CD4-positive, alpha-beta memory T cell (primary cell): ENCODE results near the gene CXCR3. TPM values are rescaled to one million over a fixed set of nuclear protein-coding genes. Genes with fewer than 3 reads are reported as not detected.
A peak's percentile ranks its signal among the peaks of the same experiment; 100 is the strongest.
"Not testable (repeated sequence)": the region's sequence is repeated elsewhere in the genome, so short reads cannot be mapped to it uniquely, and the experiment has no call there.

Source experiments
- CTCF ChIA-PET: fragments of 350-600 bp; sonication (Branson Sonifier 250); formaldehyde crosslinking; loops from one replicate; lab custom pipeline; 2021; ENCODE audit warnings: inconsistent platforms; ENCODE audit not compliant: partially characterized antibody; lab: Charles Lee
- POLR2A ChIA-PET: fragments of 350-600 bp; sonication (Branson Sonifier 250); formaldehyde crosslinking; loops from one replicate; lab custom pipeline; 2021; ENCODE audit not compliant: partially characterized antibody; lab: Charles Lee
- DNase-seq, 5 donors: peaks; one replicate each; pipeline versions ENCODE4 v3.0.0 to v3.0.0-alpha.2; 2020 to 2022; ENCODE audit warnings: mixed read lengths in 1 of 5
- H3K27ac ChIP-seq: one replicate; pipeline ENCODE4 v1.7.0; 2013; ENCODE audit warnings: low read depth, low read length
- H3K27me3 ChIP-seq: 2 replicates; pipeline ENCODE4 v1.7.0; 2013; ENCODE audit warnings: mild to moderate bottlenecking, low read length, moderate library complexity; ENCODE audit not compliant: insufficient read depth
- H3K36me3 ChIP-seq: 2 replicates; pipeline ENCODE4 v1.7.0; 2013; ENCODE audit warnings: mild to moderate bottlenecking, low read length, moderate library complexity; ENCODE audit not compliant: insufficient read depth
- H3K4me1 ChIP-seq: 2 replicates; pipeline ENCODE4 v1.7.0; 2013; ENCODE audit warnings: mild to moderate bottlenecking, low read length, moderate library complexity; ENCODE audit not compliant: insufficient read depth
- H3K4me3 ChIP-seq, 2 donors: one replicate each; pipeline ENCODE4 v1.7.0; 2013; ENCODE audit warnings: low read length in 2 of 2, mild to moderate bottlenecking in 1 of 2
- H3K9me3 ChIP-seq, 2 donors: one replicate each; pipeline ENCODE4 v1.7.0; 2013; ENCODE audit warnings: low read length in 2 of 2, control low read depth in 1 of 2; ENCODE audit not compliant: control insufficient read depth in 1 of 2
- H3K27ac Mint-ChIP-seq, 7 donors: one replicate each; pipeline ENCODE4 v1.8.0; 2020 to 2021; ENCODE audit warnings: mixed read lengths in 7 of 7, mild to moderate bottlenecking in 6 of 7, inconsistent platforms in 3 of 7, moderate library complexity in 3 of 7
- H3K27me3 Mint-ChIP-seq, 2 donors: one replicate each; pipeline ENCODE4 v1.8.0; 2020 to 2021; ENCODE audit warnings: mixed read lengths in 2 of 2
- H3K36me3 Mint-ChIP-seq, 2 donors: one replicate each; pipeline ENCODE4 v1.8.0; 2020 to 2021; ENCODE audit warnings: mixed read lengths in 2 of 2, inconsistent platforms in 1 of 2, mild to moderate bottlenecking in 1 of 2
- H3K4me1 Mint-ChIP-seq, 4 donors: one replicate each; pipeline ENCODE4 v1.8.0; 2020 to 2021; ENCODE audit warnings: mixed read lengths in 4 of 4, mild to moderate bottlenecking in 1 of 4
- H3K4me3 Mint-ChIP-seq, 8 donors: one replicate each; pipeline ENCODE4 v1.8.0; 2020 to 2021; ENCODE audit warnings: mixed read lengths in 8 of 8, mild to moderate bottlenecking in 7 of 8, moderate library complexity in 6 of 8, inconsistent platforms in 3 of 8
- H3K9me3 Mint-ChIP-seq, 8 donors: one replicate each; pipeline ENCODE4 v1.8.0; 2020 to 2021; ENCODE audit warnings: mixed read lengths in 8 of 8, mild to moderate bottlenecking in 5 of 8, inconsistent platforms in 3 of 8, moderate library complexity in 1 of 8
- intact Hi-C: fragments of 100-400 bp; cut with micrococcal nuclease; formaldehyde crosslinking; loops from one replicate; pipeline ENCODE4 v1.15.1; 2023
- polyA plus RNA-seq, 2 donors: library from polyadenylated mRNA; unstranded; fragments of 300-500 nt; fragmentation: Illumina TruSeq; gene quantifications; one replicate each; pipeline ENCODE4 v1.2.3, GENCODE V29; 2021
- total RNA-seq, 2 experiments: library from RNA; stranded (reverse); gene quantifications; one replicate each; pipeline ENCODE4 v1.2.3, GENCODE V29; 2021

The CXCR3 gene
- total and polyA plus RNA-seq, 4 experiments from 2014 or later, result 28.5 to 153 (median 39.0) TPM

DNA sequence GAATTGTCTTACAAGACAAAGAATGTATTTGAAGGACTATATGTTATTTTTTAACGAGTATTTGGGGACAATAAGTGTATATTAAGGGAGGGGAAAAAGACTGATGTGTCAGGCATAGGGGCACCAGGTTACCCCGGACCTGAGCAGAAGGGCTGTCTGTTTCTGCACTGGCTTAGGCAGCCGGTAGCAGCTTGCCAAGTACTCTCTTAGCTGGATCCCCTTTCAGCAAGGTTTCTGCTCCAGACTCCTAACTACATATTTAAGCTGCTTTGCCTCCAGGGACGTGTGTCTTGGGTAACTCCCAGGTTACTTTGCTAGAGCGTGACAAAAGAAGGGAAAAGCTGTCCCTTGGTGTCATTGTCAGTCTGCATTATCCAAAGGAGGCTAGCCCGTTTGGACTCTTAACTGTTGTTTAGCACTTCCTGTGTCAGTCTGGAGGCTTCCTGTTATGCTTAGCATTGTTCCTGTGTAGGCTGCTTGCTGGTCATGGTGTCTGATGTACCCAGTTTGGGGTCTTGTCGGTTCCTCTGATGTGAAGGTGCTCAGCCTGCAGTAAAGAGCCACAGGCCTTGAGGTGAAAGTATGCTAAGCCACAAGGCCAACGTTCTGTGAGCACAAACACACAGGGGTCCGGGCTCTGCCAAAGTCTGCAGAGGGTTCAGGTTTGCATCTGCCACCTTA, 11.6 kb downstream of the CXCR3 start:
- Histone ChIP-seq H3K27me3 (no peaks in the 10 kb centered on the region), H3K27ac (peak overlapping the region; percentile 51), H3K36me3 (peaks cover 23% of the 10 kb centered on the region), H3K4me1 (peaks cover 44% of the 10 kb centered on the region), H3K4me3 (no peak overlapping the region), H3K9me3 (no peaks in the 10 kb centered on the region)
- H3K9me3 Mint-ChIP-seq, result peaks cover 0 to 2% (median 0%) of the 10 kb centered on the region in 8 donors
- POLR2A ChIA-PET, result interaction anchor here (0.5 to 2.1 kb wide), 6 partner anchors 11 to 352 kb away, joined by 3 to 12 read pairs (median 5); partner anchors contain the start of gene OGT
- H3K4me3 Mint-ChIP-seq, result peak overlapping the region in 7 of 8 donors; percentile 10 to 75 (median 55)
- intact Hi-C loops, result loop anchor here (2.0 kb wide), 1 partner anchor 16 kb away; no protein-coding TSS in a partner anchor
- H3K36me3 Mint-ChIP-seq, result peaks cover 56 to 73% of the 10 kb centered on the region in 2 donors
- H3K27me3 Mint-ChIP-seq, result no peaks in the 10 kb centered on the region
- CTCF ChIA-PET, result interaction anchor here (0.6 to 4.1 kb wide), 5 partner anchors 9 to 55 kb away, joined by 3 to 31 read pairs (median 4); no protein-coding TSS in a partner anchor
- H3K27ac Mint-ChIP-seq, result peak overlapping the region; percentile 68 to 93 (median 90)
- DNase-seq, result peak in 4 of 5 donors; percentile 35 to 71 (median 46)
- H3K4me1 Mint-ChIP-seq, result peaks cover 41 to 74% (median 51%) of the 10 kb centered on the region in 4 donors

DNA sequence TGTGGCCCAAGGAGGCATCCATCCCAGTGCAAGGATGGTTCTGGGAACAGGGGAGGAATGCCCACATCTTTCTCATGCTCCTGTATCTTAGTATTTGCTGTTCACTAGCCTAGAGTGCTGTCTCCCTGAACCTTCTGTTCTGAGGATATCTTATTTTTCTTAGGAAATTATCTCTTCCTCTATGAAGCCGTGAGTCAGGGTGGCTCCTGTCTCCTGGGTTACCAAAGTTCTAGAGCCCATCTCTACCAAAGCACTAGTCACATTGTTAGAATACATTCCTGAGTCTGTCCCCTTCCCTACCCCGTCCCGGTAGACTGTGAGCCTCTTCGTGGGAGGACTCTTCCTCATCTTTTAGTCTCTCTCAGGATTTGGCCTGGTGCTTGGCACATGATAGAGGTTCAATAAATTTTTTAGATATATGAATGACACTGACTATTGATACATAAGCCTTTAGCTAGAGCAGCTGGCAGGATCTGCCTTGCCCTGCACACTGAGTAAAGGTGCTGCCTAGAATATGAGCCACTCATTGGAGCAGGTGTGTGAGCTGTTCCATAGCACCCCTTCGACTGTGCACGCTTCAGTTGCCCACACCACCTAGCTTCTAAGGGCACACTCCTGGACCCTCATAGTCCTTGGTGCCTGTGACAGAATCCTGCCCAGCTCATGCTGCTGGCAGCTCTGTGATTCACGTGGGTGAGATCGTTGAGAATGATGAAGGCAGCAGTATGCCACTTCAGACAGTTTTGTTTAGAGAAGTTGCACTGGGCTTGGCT, 13.3 kb downstream of the CXCR3 start:
- Histone ChIP-seq H3K9me3 (no peaks in the 10 kb centered on the region), H3K27ac (no peak overlapping the region), H3K36me3 (peaks cover 15% of the 10 kb centered on the region), H3K27me3 (no peaks in the 10 kb centered on the region), H3K4me3 (no peak overlapping the region), H3K4me1 (peaks cover 44% of the 10 kb centered on the region)
- Mint-ChIP-seq H3K27me3 (no peaks in the 10 kb centered on the region), H3K4me1 (peaks cover 37 to 63% (median 46%) of the 10 kb centered on the region in 4 donors), H3K36me3 (peaks cover 51 to 69% of the 10 kb centered on the region in 2 donors), H3K4me3 (peak overlapping the region in 1 of 8 donors; percentile 10), H3K27ac (peak overlapping the region; percentile 26 to 93 (median 68)), H3K9me3 (peaks cover 0 to 2% (median 0%) of the 10 kb centered on the region in 8 donors)
- intact Hi-C loops, result no loop called here
- ChIA-PET CTCF (no interaction called here), POLR2A (interaction anchor here (1.5 kb wide), 1 partner anchor 13 kb away, joined by 4 read pairs; the partner anchor contains the start of gene CXCR3)
- no peak for DNase-seq

DNA sequence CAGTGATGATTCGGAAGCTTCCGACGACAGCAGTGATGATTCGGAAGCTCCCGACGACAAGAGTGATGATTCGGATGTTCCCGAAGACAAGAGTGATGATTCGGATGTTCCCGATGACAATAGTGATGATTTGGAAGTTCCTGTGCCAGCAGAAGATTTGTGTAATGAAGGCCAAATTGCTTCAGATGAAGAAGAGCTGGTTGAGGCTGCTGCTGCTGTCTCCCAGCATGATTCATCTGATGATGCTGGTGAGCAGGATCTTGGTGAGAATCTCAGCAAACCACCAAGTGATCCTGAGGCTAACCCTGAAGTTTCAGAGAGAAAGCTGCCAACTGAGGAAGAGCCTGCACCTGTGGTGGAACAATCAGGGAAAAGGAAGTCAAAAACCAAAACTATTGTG, 14.2 kb downstream of the CXCR3 start:
- intact Hi-C loops, result no loop called here
- peak overlapping the region in 4 of 7 donors; percentile 50 to 93 (median 76) for H3K27ac Mint-ChIP-seq
- H3K27me3 Mint-ChIP-seq, result no peaks in the 10 kb centered on the region
- CTCF ChIA-PET, result no interaction called here
- Histone ChIP-seq H3K4me1 (peaks cover 38% of the 10 kb centered on the region), H3K36me3 (peaks cover 15% of the 10 kb centered on the region), H3K9me3 (no peaks in the 10 kb centered on the region), H3K27me3 (no peaks in the 10 kb centered on the region), H3K4me3 (no peak overlapping the region), H3K27ac (no peak overlapping the region)
- H3K4me3 Mint-ChIP-seq, result no peak overlapping the region
- POLR2A ChIA-PET, result interaction anchor here (1.5 kb wide), 1 partner anchor 14 kb away, joined by 4 read pairs; the partner anchor contains the start of gene CXCR3
- peaks cover 33 to 56% (median 41%) of the 10 kb centered on the region in 4 donors for H3K4me1 Mint-ChIP-seq
- H3K9me3 Mint-ChIP-seq, result peaks cover 0 to 2% (median 0%) of the 10 kb centered on the region in 8 donors
- no peak for DNase-seq
- peaks cover 51 to 63% of the 10 kb centered on the region in 2 donors for H3K36me3 Mint-ChIP-seq

- peaks cover 15% of the 10 kb centered on the region for H3K36me3 ChIP-seq
- Mint-ChIP-seq H3K9me3 (peaks cover 0 to 2% (median 0%) of the 10 kb centered on the region in 8 donors), H3K4me3 (peak overlapping the region in 2 of 8 donors; percentile 15), H3K4me1 (peaks cover 29 to 51% (median 35%) of the 10 kb centered on the region in 4 donors), H3K27ac (peak overlapping the region in 5 of 7 donors; percentile 19 to 93 (median 84)), H3K27me3 (no peaks in the 10 kb centered on the region), H3K36me3 (peaks cover 49 to 60% of the 10 kb centered on the region in 2 donors)
- DNase-seq, result peak in 1 of 5 donors; percentile 21
- H3K4me1 ChIP-seq, result peaks cover 33% of the 10 kb centered on the region
- H3K4me3 ChIP-seq, result no peak overlapping the region
- no peaks in the 10 kb centered on the region for H3K27me3 ChIP-seq
- no peak overlapping the region for H3K27ac ChIP-seq
- intact Hi-C loops, result no loop called here
- CTCF ChIA-PET, result no interaction called here
- no peaks in the 10 kb centered on the region for H3K9me3 ChIP-seq
- POLR2A ChIA-PET, result interaction anchor here (1.5 kb wide), 1 partner anchor 15 kb away, joined by 4 read pairs; the partner anchor contains the start of gene CXCR3
These were observed 14.7 kb downstream of the CXCR3 start for GRCh38 chrX:71603618-71604017.

DNA sequence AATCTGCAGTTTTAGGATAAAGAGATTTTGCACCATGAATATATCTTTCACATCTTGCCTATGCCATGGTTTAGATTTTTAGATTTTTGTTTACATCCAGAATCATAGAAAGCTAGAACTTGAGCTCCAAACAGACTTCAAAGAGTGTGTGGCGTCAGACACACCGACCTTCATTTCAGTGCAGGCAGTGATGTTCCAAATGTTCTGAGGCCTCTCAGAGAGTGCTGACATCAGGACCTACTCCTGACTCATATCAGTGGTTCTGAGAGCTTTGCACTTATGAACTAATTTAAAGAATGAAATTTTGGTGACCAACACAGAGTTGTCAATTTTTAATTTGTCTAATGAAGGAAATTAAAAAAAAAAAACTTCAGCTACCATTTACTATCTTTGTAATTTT, 18.3 kb downstream of the CXCR3 start:
- no peaks in the 10 kb centered on the region for H3K27me3 ChIP-seq
- no peak for DNase-seq
- Mint-ChIP-seq H3K4me3 (no peak overlapping the region), H3K27ac (peak overlapping the region in 1 of 7 donors; percentile 80), H3K36me3 (peaks cover 38 to 59% of the 10 kb centered on the region in 2 donors), H3K9me3 (peaks cover 0 to 3% (median 0%) of the 10 kb centered on the region in 8 donors), H3K4me1 (peaks cover 3 to 16% (median 7%) of the 10 kb centered on the region in 4 donors), H3K27me3 (no peaks in the 10 kb centered on the region)
- intact Hi-C loops, result no loop called here
- ChIA-PET POLR2A (interaction anchor here (0.6 to 1.3 kb wide), 2 partner anchors 17 to 38 kb away, joined by 3 to 4 read pairs; no protein-coding TSS in a partner anchor), CTCF (no interaction called here)
- H3K4me1 ChIP-seq, result no peaks in the 10 kb centered on the region
- peaks cover 15% of the 10 kb centered on the region for H3K36me3 ChIP-seq
- H3K9me3 ChIP-seq, result no peaks in the 10 kb centered on the region
- H3K27ac ChIP-seq, result no peak overlapping the region
- no peak overlapping the region for H3K4me3 ChIP-seq

GRCh38 chrX:71593210-71593609, 25.1 kb downstream of the CXCR3 start:
- H3K4me3 ChIP-seq, H3K4me1 Mint-ChIP-seq, H3K4me3 Mint-ChIP-seq, H3K27ac ChIP-seq, H3K9me3 ChIP-seq, H3K9me3 Mint-ChIP-seq, H3K36me3 ChIP-seq, CTCF ChIA-PET, DNase-seq, H3K27me3 ChIP-seq, intact Hi-C loops, H3K4me1 ChIP-seq, H3K27me3 Mint-ChIP-seq, POLR2A ChIA-PET, H3K27ac Mint-ChIP-seq: not testable (repeated sequence)
- H3K36me3 Mint-ChIP-seq, result peaks cover 0 to 18% of the 10 kb centered on the region in 2 donors
